Peyer's patch (tissue), 4 donors: ENCODE measurements around the gene ATXN2.

Experiments used
- CTCF ChIP-seq, 6 experiments: fragments of 450-650 bp in 4 of 6; fragments of 200-600 bp in 2 of 6; sonication (generic) in 1 of 6; IDR thresholded peaks; one replicate each; pipeline ENCODE4 v1.5.1; 2017 to 2019; ENCODE audit warnings: antibody characterized with exemption in 6 of 6, mild to moderate bottlenecking in 3 of 6, moderate library complexity in 1 of 6
- POLR2A ChIP-seq, 2 donors: fragments of 450-650 bp; IDR thresholded peaks; one replicate each; pipeline ENCODE4 v1.5.1; 2017; ENCODE audit warnings: antibody characterized with exemption in 2 of 2, mild to moderate bottlenecking in 2 of 2, moderate library complexity in 2 of 2

GRCh38 chr12:111412007-111412829 lies 186.9 kb downstream of the ATXN2 start:
- no peak for TF ChIP-seq CTCF (IDR thresholded peaks at IDR 0.05)
- TF ChIP-seq POLR2A (IDR thresholded peaks at IDR 0.05), result no peak
